ENCODE results near the gene TNFRSF11A. TPM values are rescaled to one million over a fixed set of nuclear protein-coding genes. Genes with fewer than 3 reads are reported as not detected.

The TNFRSF11A gene
- total and polyA plus RNA-seq, 9 donors = 2.0 to 3.8 (median 2.9) TPM

- Histone ChIP-seq H3K27me3 (ENCODE audit: control insufficient read depth, insufficient read depth, low read length) (no peaks in the 10 kb centered on the region), H3K36me3 (ENCODE audit: control insufficient read depth, insufficient read depth, low read length) (peaks cover 3% of the 10 kb centered on the region), H3K4me1 (ENCODE audit: control insufficient read depth, insufficient read depth, low read length) (no peaks in the 10 kb centered on the region), H3K4me3 (ENCODE audit: low read length) (no peak overlapping the region), H3K9me3 (replicated peaks; ENCODE audit: control insufficient read depth, low read depth, low read length) (no peaks in the 10 kb centered on the region), H3K27ac (ENCODE audit: low read length) (no peak overlapping the region)
- no CpG with 5 or more reads among the region's 2 CpGs for WGBS (ENCODE audit: insufficient coverage)
- DNase-seq = no peak
Observed at GRCh38 chr18:62287781-62288664, 37.1 kb upstream of the TNFRSF11A start.

GRCh38 chr18:62288665-62289008 is 36.5 kb upstream of the TNFRSF11A start:
- Histone ChIP-seq H3K9me3 (replicated peaks; ENCODE audit: control insufficient read depth, low read depth, low read length) (no peaks in the 10 kb centered on the region), H3K27ac (ENCODE audit: low read length) (no peak overlapping the region), H3K4me3 (ENCODE audit: low read length) (no peak overlapping the region), H3K4me1 (ENCODE audit: control insufficient read depth, insufficient read depth, low read length) (no peaks in the 10 kb centered on the region), H3K27me3 (ENCODE audit: control insufficient read depth, insufficient read depth, low read length) (no peaks in the 10 kb centered on the region), H3K36me3 (ENCODE audit: control insufficient read depth, insufficient read depth, low read length) (peaks cover 3% of the 10 kb centered on the region)
- no peak for DNase-seq
- WGBS (ENCODE audit: insufficient coverage) = no CpG with 5 or more reads among the region's 2 CpGs

- Histone ChIP-seq H3K4me1 (ENCODE audit: control insufficient read depth, insufficient read depth, low read length) (no peaks in the 10 kb centered on the region), H3K36me3 (ENCODE audit: control insufficient read depth, insufficient read depth, low read length) (peaks cover 3% of the 10 kb centered on the region), H3K27me3 (ENCODE audit: control insufficient read depth, insufficient read depth, low read length) (no peaks in the 10 kb centered on the region), H3K4me3 (ENCODE audit: low read length) (no peak overlapping the region), H3K27ac (ENCODE audit: low read length) (no peak overlapping the region), H3K9me3 (replicated peaks; ENCODE audit: control insufficient read depth, low read depth, low read length) (no peaks in the 10 kb centered on the region)
- no CpG with 5 or more reads among the region's 2 CpGs for WGBS (ENCODE audit: insufficient coverage)
- no peak for DNase-seq
Observed at GRCh38 chr18:62289047-62289446, 36.1 kb upstream of the TNFRSF11A start.

DNA sequence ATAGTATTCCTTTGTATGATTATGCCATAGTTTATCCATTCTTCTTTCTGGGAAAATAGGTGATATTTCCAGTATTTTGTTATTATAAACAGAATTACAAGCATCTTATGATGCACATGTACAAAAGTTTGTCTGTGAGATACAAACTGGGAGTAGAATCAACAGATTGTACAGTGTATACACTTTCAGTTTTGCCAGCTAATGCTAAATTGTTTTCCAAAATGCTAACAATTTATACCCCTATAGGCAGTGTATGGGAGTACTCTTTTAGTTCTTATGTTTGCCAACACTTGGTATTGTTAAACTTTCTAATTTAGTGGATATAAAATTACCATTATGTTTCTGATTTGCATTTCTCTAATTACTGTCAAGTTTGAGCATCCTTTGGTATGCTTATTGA is 31.0 kb upstream of the TNFRSF11A start:
- Histone ChIP-seq H3K36me3 (ENCODE audit: control insufficient read depth, insufficient read depth, low read length) (peaks cover 3% of the 10 kb centered on the region), H3K27me3 (ENCODE audit: control insufficient read depth, insufficient read depth, low read length) (no peaks in the 10 kb centered on the region)
- no peak for DNase-seq

GRCh38 chr18:62300359-62300963 is 24.6 kb upstream of the TNFRSF11A start:
- H3K9me3 ChIP-seq (replicated peaks; ENCODE audit: control insufficient read depth, low read depth, low read length) = no peaks in the 10 kb centered on the region
- DNase-seq = no peak
- H3K36me3 ChIP-seq (ENCODE audit: control insufficient read depth, insufficient read depth, low read length) = peaks cover 16% of the 10 kb centered on the region
- H3K4me3 ChIP-seq (ENCODE audit: low read length) = no peak overlapping the region
- no peak overlapping the region for H3K27ac ChIP-seq (ENCODE audit: low read length)
- no CpG with 5 or more reads among the region's 3 CpGs for WGBS (ENCODE audit: insufficient coverage)
- no peaks in the 10 kb centered on the region for H3K27me3 ChIP-seq (ENCODE audit: control insufficient read depth, insufficient read depth, low read length)
- no peaks in the 10 kb centered on the region for H3K4me1 ChIP-seq (ENCODE audit: control insufficient read depth, insufficient read depth, low read length)

More for the DNA sequence above, 31.0 kb upstream of the TNFRSF11A start:
- Histone ChIP-seq H3K4me1 (ENCODE audit: control insufficient read depth, insufficient read depth, low read length) (no peaks in the 10 kb centered on the region), H3K9me3 (replicated peaks; ENCODE audit: control insufficient read depth, low read depth, low read length) (no peaks in the 10 kb centered on the region), H3K4me3 (ENCODE audit: low read length) (no peak overlapping the region), H3K27ac (ENCODE audit: low read length) (no peak overlapping the region)

DNA sequence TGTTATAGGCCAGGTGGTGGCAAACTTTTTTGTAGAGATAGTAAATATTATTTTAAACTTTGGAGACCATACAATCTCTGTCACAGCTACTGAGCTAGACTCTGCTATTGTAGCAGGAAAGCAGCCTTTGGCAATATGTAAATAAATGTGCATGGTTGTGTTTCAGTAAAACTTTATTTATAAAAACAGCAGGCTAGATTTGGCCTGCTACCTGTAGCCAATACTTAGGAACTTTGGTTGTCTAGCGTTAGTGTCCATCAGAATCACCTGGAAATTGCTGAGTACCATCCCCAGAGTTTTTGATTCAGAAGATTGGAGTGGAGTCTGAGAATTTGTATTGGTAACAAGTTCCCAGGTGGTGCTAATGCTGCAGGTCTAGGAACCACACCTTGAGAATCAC is 23.8 kb upstream of the TNFRSF11A start:
- no peaks in the 10 kb centered on the region for H3K27me3 ChIP-seq (ENCODE audit: control insufficient read depth, insufficient read depth, low read length)
- no peak for DNase-seq
- no peak overlapping the region for H3K27ac ChIP-seq (ENCODE audit: low read length)
- H3K4me3 ChIP-seq (ENCODE audit: low read length) = no peak overlapping the region
- 88% methylated on average over 1 of the region's 1 CpG for WGBS (ENCODE audit: insufficient coverage)
- H3K36me3 ChIP-seq (ENCODE audit: control insufficient read depth, insufficient read depth, low read length) = peaks cover 16% of the 10 kb centered on the region
- H3K4me1 ChIP-seq (ENCODE audit: control insufficient read depth, insufficient read depth, low read length) = no peaks in the 10 kb centered on the region
- H3K9me3 ChIP-seq (replicated peaks; ENCODE audit: control insufficient read depth, low read depth, low read length) = no peaks in the 10 kb centered on the region

- H3K4me3 ChIP-seq (ENCODE audit: low read length) = no peak overlapping the region
- no peaks in the 10 kb centered on the region for H3K4me1 ChIP-seq (ENCODE audit: control insufficient read depth, insufficient read depth, low read length)
- DNase-seq = no peak
- 85% methylated on average over 1 of the region's 1 CpG for WGBS (ENCODE audit: insufficient coverage)
- peaks cover 4% of the 10 kb centered on the region for H3K36me3 ChIP-seq (ENCODE audit: control insufficient read depth, insufficient read depth, low read length)
- peaks cover 4% of the 10 kb centered on the region for H3K27me3 ChIP-seq (ENCODE audit: control insufficient read depth, insufficient read depth, low read length)
- H3K9me3 ChIP-seq (replicated peaks; ENCODE audit: control insufficient read depth, low read depth, low read length) = no peaks in the 10 kb centered on the region
- H3K27ac ChIP-seq (ENCODE audit: low read length) = no peak overlapping the region
Observed at GRCh38 chr18:62312851-62313250, 12.3 kb upstream of the TNFRSF11A start.

DNA sequence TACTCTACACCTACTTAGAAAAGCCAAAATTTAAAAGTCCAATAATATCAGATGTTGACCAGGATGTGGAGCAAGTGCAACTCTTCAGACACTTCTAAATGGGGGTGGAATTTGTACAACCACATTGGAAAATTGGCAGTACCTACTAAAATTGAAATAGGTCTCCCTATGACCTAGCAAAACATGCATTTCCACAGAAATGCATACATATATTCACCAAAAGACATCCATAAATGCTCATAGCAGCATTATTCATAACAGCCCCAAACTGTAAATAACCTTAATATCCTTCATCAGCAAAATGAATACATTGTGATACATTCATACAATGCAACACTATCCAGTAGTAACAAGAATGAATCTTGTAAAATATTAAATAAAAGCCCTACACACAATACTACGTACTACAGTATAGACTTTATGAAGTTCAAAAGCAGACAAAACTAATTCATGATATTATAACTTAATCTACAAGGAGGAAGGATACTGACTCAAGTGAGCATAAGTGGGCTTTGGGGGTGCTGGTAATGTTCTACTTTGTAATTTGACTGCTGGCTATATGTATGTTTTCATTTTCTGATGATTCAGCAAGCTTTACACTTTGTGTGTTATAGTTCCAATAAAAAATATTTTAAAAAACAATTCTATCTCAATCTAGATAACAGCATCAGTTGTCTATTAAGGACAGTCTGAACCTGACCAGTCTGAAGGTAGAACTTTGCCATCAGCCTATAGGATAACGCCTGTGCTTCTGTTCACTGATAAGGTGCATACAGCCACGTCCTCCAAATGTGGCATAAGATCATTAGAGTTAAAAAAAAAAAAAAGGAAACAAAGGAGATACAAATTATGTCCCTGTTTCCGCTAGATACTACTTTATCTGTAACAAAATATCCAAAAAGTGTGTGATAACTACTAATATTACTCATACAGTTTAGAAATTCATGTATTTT is 6.6 kb upstream of the TNFRSF11A start:
- no peak overlapping the region for H3K4me3 ChIP-seq (ENCODE audit: low read length)
- peaks cover 12% of the 10 kb centered on the region for H3K27me3 ChIP-seq (ENCODE audit: control insufficient read depth, insufficient read depth, low read length)
- no peak overlapping the region for H3K27ac ChIP-seq (ENCODE audit: low read length)
- H3K4me1 ChIP-seq (ENCODE audit: control insufficient read depth, insufficient read depth, low read length) = no peaks in the 10 kb centered on the region
- WGBS (ENCODE audit: insufficient coverage) = no CpG with 5 or more reads among the region's 4 CpGs
- DNase-seq = no peak
- no peaks in the 10 kb centered on the region for H3K9me3 ChIP-seq (replicated peaks; ENCODE audit: control insufficient read depth, low read depth, low read length)
- no peaks in the 10 kb centered on the region for H3K36me3 ChIP-seq (ENCODE audit: control insufficient read depth, insufficient read depth, low read length)

- H3K27ac ChIP-seq (ENCODE audit: low read length) = no peak overlapping the region
- DNase-seq = no peak
- WGBS (ENCODE audit: insufficient coverage) = no CpG with 5 or more reads among the region's 3 CpGs
- H3K36me3 ChIP-seq (ENCODE audit: control insufficient read depth, insufficient read depth, low read length) = no peaks in the 10 kb centered on the region
- no peak overlapping the region for H3K4me3 ChIP-seq (ENCODE audit: low read length)
- H3K4me1 ChIP-seq (ENCODE audit: control insufficient read depth, insufficient read depth, low read length) = peaks cover 11% of the 10 kb centered on the region
- peaks cover 35% of the 10 kb centered on the region for H3K27me3 ChIP-seq (ENCODE audit: control insufficient read depth, insufficient read depth, low read length)
- no peaks in the 10 kb centered on the region for H3K9me3 ChIP-seq (replicated peaks; ENCODE audit: control insufficient read depth, low read depth, low read length)
Observed at GRCh38 chr18:62321201-62321600, 3.9 kb upstream of the TNFRSF11A start.
